VCaP (cell line): ENCODE data around the gene C16orf82.

Source experiments
- H3K27ac ChIP-seq: fragments of 450-650 bp; 2 replicates; pipeline ENCODE4 v1.5.1; 2017
- CTCF ChIP-seq: fragments of 450-650 bp; conservative IDR thresholded peaks from 2 replicates; pipeline ENCODE4 v1.5.1; 2017; ENCODE audit warnings: mild to moderate bottlenecking, moderate library complexity

The C16orf82 gene

GRCh38 chr16:27107185-27107592, 40.5 kb downstream of the C16orf82 start:
- no peak for TF ChIP-seq CTCF
- no peak overlapping the region for H3K27ac ChIP-seq

GRCh38 chr16:27108051-27108770, 41.5 kb downstream of the C16orf82 start:
- no peak overlapping the region for H3K27ac ChIP-seq

DNA sequence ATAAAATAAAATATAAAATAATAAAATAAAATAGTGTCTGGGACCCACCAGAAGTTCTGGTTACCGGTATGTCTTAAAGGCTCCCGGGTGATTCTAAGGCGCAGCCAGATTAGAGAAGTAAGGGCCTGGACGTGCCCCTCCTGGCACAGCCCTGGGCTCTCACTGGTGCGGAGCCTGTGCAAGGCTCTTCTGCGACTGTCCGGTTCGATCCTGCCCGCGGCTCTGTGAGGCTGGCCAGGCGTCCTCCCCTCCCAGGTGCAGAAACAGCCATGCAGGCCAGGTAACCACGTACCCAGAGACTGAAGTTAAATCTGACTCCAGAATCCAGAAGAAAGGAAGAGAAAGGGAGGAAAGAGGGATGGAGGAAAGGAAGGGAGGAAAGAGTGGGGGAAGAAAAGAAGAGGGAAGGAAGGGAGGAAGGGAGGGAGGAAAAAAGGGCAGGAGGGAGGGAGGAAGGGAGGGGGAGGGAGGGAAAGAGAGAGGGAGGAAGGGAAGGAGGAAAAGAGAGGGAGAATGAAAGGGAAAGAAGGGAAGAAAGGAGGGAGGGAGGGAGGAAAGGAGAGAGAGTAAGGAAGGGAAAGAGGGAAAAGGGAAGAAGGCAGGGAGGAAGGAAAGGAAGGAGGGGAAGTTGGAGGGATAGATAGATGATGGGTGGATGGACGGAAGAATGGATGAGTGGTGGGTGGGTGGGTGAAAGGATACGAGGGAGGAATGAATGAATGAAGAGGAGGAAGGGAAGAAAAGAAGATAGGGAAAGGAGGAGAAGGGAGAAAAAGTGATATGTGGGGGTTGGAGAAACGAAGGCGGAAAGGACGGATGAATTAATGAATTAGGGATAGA, 42.3 kb downstream of the C16orf82 start:
- TF ChIP-seq CTCF, result no peak

More at GRCh38 chr16:27108051-27108770, 41.5 kb downstream of the C16orf82 start:
- TF ChIP-seq CTCF, result no peak

DNA sequence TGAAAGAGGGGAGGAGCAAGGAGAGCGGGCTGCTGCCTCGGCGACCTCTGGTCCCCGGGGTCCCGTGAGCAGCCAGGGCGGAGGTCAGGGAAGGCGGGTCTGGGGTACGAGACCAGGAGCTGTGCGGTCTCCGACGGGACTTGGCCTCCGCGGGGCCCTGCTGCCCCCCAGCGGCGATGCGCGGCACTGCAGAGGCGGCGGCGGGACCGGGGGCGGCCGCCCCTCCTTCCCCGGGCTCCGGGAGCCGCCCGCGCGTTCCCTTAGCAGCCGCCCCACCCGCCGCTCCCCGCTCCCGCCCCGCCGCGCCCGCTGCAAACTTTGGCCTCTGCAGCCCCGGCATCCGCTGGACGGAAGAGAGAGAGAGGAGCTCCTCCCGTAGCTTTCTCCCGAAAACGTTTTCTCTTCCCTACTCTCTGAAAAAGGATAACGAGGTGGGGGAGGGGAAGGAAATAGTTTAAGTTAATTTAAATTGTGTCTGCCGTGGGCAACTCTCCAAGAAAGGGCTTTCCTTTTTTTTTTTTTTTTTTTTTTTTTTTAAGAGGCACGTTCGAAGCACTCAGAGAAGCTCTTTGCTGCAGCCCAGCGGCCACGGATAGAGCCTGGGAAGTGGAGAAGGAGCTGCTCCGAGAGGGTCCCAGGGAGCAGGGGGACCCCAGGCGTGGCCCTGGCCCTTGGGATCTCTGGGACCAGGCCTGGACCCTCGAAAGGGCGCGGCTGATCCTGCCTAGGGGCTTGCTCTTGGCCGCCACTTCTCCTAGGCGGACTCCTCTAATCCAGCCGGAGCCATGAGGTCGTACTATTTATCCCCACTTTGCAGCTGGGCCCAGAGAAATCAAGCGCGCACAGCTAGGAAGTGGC, 43.2 kb downstream of the C16orf82 start:
- TF ChIP-seq CTCF, result peak; percentile 85
- no peak overlapping the region for H3K27ac ChIP-seq

More for the DNA sequence above, 42.3 kb downstream of the C16orf82 start:
- no peak overlapping the region for H3K27ac ChIP-seq

GRCh38 chr16:27110524-27110896, 43.8 kb downstream of the C16orf82 start:
- no peak overlapping the region for H3K27ac ChIP-seq
- TF ChIP-seq CTCF, result no peak

- no peak overlapping the region for H3K27ac ChIP-seq
- no peak for TF ChIP-seq CTCF
Measured at GRCh38 chr16:27111486-27111885, 44.8 kb downstream of the C16orf82 start.
